WTC11 (cell line): Measurements from ENCODE around the gene ARSJ. TPM values are rescaled to one million over a fixed set of nuclear protein-coding genes. Genes with fewer than 3 reads are reported as not detected.

ENCODE experiments used
- ATAC-seq: fragments of 200-7000 bp; cut with Tn5 transposase; 2 replicates; pipeline ENCODE4 v1.10.0; 2021; ENCODE audit warnings: mild to moderate bottlenecking, moderate library complexity
- CTCF ChIA-PET: fragments of 300-600 bp; sonication (Branson Sonifier 250); formaldehyde crosslinking; loops from one replicate; lab custom pipeline; 2021; ENCODE audit warnings: antibody characterized with exemption; lab: Charles Lee
- POLR2A ChIA-PET: fragments of 350-600 bp; sonication (Branson Sonifier 250); formaldehyde crosslinking; loops from one replicate; lab custom pipeline; 2021; ENCODE audit warnings: antibody characterized with exemption; lab: Charles Lee
- DNase-seq: peaks from one replicate; pipeline ENCODE4 v3.0.0; 2021; ENCODE audit warnings: low spot score
- H3K27ac Mint-ChIP-seq: 2 replicates; pipeline ENCODE4 v1.8.0; 2021; ENCODE audit warnings: mixed read lengths
- H3K27me3 Mint-ChIP-seq: 2 replicates; pipeline ENCODE4 v1.8.0; 2021; ENCODE audit warnings: low read depth, mild to moderate bottlenecking, moderate library complexity, mixed read lengths
- H3K36me3 Mint-ChIP-seq: 2 replicates; pipeline ENCODE4 v1.8.0; 2021; ENCODE audit warnings: mixed read lengths
- H3K4me1 Mint-ChIP-seq: 2 replicates; pipeline ENCODE4 v1.8.0; 2022; ENCODE audit warnings: mixed read lengths
- H3K4me3 Mint-ChIP-seq: 2 replicates; pipeline ENCODE4 v1.8.0; 2021; ENCODE audit warnings: mild to moderate bottlenecking, moderate library complexity, mixed read lengths
- H3K9me3 Mint-ChIP-seq: 2 replicates; pipeline ENCODE4 v1.8.0; 2021; ENCODE audit warnings: mixed read lengths
- ATF6 ChIP-seq: sonication (generic); formaldehyde crosslinking; IDR thresholded peaks from 2 replicates; pipeline ENCODE4 v1.8.1; 2023; ENCODE audit warnings: mild to moderate bottlenecking, missing genetic modification reagents
- CDX4 ChIP-seq: fragments of 250-450 bp; sonication (Bioruptor Pico); IDR thresholded peaks from 2 replicates; pipeline ENCODE4 v1.9.0; 2021; ENCODE audit warnings: moderate library complexity, mild to moderate bottlenecking, inconsistent platforms, borderline replicate concordance
- EMX1 ChIP-seq: fragments of 250-450 bp; sonication (Bioruptor Pico); IDR thresholded peaks from 2 replicates; pipeline ENCODE4 v1.8.0; 2021; ENCODE audit warnings: mild to moderate bottlenecking
- ETV6 ChIP-seq: sonication (generic); formaldehyde crosslinking; IDR thresholded peaks from 2 replicates; pipeline ENCODE4 v1.8.1; 2022; ENCODE audit warnings: mild to moderate bottlenecking, missing genetic modification reagents
- PREB ChIP-seq: sonication (generic); formaldehyde crosslinking; IDR thresholded peaks from 2 replicates; pipeline ENCODE4 v1.8.1; 2022; ENCODE audit warnings: mild to moderate bottlenecking, missing genetic modification reagents, moderate library complexity, borderline replicate concordance
- STAT6 ChIP-seq: sonication (generic); formaldehyde crosslinking; conservative IDR thresholded peaks from 2 replicates; pipeline ENCODE4 v1.8.1; 2023; ENCODE audit warnings: mild to moderate bottlenecking, low read depth, missing genetic modification reagents, moderate library complexity
- ZNF232 ChIP-seq: sonication (generic); formaldehyde crosslinking; IDR thresholded peaks from 2 replicates; pipeline ENCODE4 v1.8.0; 2022; ENCODE audit warnings: mild to moderate bottlenecking, missing genetic modification reagents
- ZNF396 ChIP-seq: fragments of 250-450 bp; sonication (Bioruptor Pico); IDR thresholded peaks from 2 replicates; pipeline ENCODE4 v1.8.0; 2021; ENCODE audit warnings: mild to moderate bottlenecking, moderate library complexity, borderline replicate concordance
- ZNF423 ChIP-seq: fragments of 250-450 bp; sonication (Bioruptor Pico); IDR thresholded peaks from 2 replicates; pipeline ENCODE4 v2.1.2; 2022; ENCODE audit warnings: mild to moderate bottlenecking, moderate library complexity
- ZNF512 ChIP-seq: sonication (generic); formaldehyde crosslinking; IDR thresholded peaks from 2 replicates; pipeline ENCODE4 v1.8.1; 2022; ENCODE audit warnings: missing genetic modification reagents, borderline replicate concordance
- total RNA-seq: library from RNA; stranded (reverse); gene quantifications from 3 replicates; pipeline ENCODE4 v1.2.3, GENCODE V29; 2021
- TF ChIP-seq, protein P1 (sequence below): sonication (generic); formaldehyde crosslinking; conservative IDR thresholded peaks from 2 replicates; pipeline ENCODE4 v1.8.1; 2022; ENCODE audit warnings: mild to moderate bottlenecking, missing genetic modification reagents
- TF ChIP-seq, protein P2 (sequence below): sonication (generic); formaldehyde crosslinking; IDR thresholded peaks from 2 replicates; pipeline ENCODE4 v1.8.0; 2022; ENCODE audit warnings: mild to moderate bottlenecking, missing genetic modification reagents
- TF ChIP-seq, protein P3 (sequence below): sonication (generic); formaldehyde crosslinking; IDR thresholded peaks from 2 replicates; pipeline ENCODE4 v1.8.0; 2022; ENCODE audit warnings: mild to moderate bottlenecking, missing genetic modification reagents

Gene ARSJ
- total RNA-seq, 1 experiment from 2014 or later = 6.6 TPM

DNA sequence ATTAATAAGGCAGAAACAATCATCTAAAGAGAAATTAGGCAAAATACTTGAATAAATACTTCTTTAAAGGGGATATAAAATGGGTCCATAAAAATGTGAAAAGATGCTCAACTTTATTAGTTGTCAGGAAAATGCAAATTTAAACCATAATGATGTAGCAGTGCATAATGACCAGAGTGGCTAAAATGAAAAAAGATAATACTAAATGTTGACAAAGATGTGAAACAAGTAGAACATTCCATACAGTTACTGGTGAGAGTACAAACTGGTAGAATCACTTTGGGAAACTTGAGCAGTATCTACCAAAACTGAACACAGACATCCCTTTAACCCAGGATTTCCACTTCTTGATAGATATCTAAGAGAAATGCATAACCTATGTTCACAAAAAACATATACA is 5.0 kb downstream of the ARSJ start (continued):
- TF ChIP-seq, protein P1, sequence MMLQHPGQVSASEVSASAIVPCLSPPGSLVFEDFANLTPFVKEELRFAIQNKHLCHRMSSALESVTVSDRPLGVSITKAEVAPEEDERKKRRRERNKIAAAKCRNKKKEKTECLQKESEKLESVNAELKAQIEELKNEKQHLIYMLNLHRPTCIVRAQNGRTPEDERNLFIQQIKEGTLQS (CRISPR knock-in tag) = no peak
- TF ChIP-seq ZNF423 (CRISPR knock-in tag) (no peak), ZNF512 (CRISPR knock-in tag) (no peak), ZNF396 (CRISPR knock-in tag) (no peak), PREB (CRISPR knock-in tag) (no peak), STAT6 (CRISPR knock-in tag) (no peak), ZNF232 (no peak), CDX4 (CRISPR knock-in tag) (no peak)
- TF ChIP-seq, protein P2, sequence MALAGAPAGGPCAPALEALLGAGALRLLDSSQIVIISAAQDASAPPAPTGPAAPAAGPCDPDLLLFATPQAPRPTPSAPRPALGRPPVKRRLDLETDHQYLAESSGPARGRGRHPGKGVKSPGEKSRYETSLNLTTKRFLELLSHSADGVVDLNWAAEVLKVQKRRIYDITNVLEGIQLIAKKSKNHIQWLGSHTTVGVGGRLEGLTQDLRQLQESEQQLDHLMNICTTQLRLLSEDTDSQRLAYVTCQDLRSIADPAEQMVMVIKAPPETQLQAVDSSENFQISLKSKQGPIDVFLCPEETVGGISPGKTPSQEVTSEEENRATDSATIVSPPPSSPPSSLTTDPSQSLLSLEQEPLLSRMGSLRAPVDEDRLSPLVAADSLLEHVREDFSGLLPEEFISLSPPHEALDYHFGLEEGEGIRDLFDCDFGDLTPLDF = no peak
- TF ChIP-seq, protein P3, sequence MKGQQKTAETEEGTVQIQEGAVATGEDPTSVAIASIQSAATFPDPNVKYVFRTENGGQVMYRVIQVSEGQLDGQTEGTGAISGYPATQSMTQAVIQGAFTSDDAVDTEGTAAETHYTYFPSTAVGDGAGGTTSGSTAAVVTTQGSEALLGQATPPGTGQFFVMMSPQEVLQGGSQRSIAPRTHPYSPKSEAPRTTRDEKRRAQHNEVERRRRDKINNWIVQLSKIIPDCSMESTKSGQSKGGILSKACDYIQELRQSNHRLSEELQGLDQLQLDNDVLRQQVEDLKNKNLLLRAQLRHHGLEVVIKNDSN = no peak

DNA sequence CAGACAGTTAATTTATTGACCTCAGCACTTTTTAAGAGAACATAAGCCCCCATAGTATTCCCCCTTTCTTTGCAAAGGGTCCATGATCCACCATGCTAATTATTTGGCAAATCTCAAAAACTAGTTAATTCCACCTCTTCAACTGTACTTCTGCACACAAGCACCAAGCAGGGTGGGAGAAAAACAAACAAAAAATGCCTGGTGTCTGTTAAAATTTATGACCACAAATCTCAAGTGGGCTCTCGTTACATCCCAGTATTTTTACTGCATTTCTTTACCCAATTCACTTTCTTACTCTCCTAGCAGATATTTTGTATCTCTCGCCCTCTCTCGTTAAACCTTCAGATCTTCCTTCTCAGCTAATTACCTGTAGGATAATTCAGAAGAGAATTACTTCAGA is 6.1 kb downstream of the ARSJ start:
- ATAC-seq (no peak), DNase-seq (no peak)
- CTCF ChIA-PET = no interaction called here
- Mint-ChIP-seq H3K27me3 (peaks cover 9% of the 10 kb centered on the region; the same call in 1 of the 2 replicates), H3K4me3 (no peak overlapping the region), H3K27ac (no peak overlapping the region), H3K4me1 (peaks cover 15% of the 10 kb centered on the region), H3K36me3 (no peaks in the 10 kb centered on the region), H3K9me3 (peaks cover 10% of the 10 kb centered on the region; the same call in 1 of the 2 replicates)
- POLR2A ChIA-PET = no interaction called here
- TF ChIP-seq EMX1 (CRISPR knock-in tag) (no peak), ETV6 (no peak), STAT6 (CRISPR knock-in tag) (no peak), ATF6 (CRISPR knock-in tag) (no peak)
